ENCODE results near the gene NKAIN2.

DNA sequence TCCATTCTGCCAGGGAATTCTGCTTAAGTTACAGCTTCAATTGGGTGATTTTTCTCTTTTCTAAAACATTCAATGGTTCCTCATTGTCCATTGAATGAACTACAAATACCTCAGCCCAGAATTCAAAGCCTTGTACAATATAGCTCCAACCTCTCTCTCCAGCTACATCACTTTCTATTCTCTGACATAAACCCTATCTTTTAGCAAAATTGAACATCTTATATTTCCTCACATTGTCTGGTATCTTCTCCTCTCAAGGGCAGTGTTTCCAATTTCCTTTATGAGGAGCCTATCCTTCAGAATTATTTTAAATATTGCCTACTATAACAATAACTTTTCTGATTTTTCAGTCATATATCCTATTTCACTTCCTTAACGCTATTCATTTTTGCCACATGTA lies 955.0 kb downstream of the NKAIN2 start:
- TF ChIP-seq PATZ1 (CRISPR knock-in tag; IDR thresholded peaks at IDR 0.05; ENCODE audit: borderline replicate concordance) (no peak), ARNTL (CRISPR knock-in tag; IDR thresholded peaks at IDR 0.05; ENCODE audit: borderline replicate concordance, low read depth) (no peak)
- TF ChIP-seq, protein P1, sequence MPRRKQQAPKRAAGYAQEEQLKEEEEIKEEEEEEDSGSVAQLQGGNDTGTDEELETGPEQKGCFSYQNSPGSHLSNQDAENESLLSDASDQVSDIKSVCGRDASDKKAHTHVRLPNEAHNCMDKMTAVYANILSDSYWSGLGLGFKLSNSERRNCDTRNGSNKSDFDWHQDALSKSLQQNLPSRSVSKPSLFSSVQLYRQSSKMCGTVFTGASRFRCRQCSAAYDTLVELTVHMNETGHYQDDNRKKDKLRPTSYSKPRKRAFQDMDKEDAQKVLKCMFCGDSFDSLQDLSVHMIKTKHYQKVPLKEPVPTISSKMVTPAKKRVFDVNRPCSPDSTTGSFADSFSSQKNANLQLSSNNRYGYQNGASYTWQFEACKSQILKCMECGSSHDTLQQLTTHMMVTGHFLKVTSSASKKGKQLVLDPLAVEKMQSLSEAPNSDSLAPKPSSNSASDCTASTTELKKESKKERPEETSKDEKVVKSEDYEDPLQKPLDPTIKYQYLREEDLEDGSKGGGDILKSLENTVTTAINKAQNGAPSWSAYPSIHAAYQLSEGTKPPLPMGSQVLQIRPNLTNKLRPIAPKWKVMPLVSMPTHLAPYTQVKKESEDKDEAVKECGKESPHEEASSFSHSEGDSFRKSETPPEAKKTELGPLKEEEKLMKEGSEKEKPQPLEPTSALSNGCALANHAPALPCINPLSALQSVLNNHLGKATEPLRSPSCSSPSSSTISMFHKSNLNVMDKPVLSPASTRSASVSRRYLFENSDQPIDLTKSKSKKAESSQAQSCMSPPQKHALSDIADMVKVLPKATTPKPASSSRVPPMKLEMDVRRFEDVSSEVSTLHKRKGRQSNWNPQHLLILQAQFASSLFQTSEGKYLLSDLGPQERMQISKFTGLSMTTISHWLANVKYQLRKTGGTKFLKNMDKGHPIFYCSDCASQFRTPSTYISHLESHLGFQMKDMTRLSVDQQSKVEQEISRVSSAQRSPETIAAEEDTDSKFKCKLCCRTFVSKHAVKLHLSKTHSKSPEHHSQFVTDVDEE (CRISPR knock-in tag; IDR thresholded peaks at IDR 0.05) = no peak
